Psoas muscle (tissue), 8 donors: Measurements from ENCODE around the gene NDRG3. TPM values are rescaled to one million over a fixed set of nuclear protein-coding genes. Genes with fewer than 3 reads are reported as not detected.

Experiments used
- ATAC-seq, 4 donors: fragments of 200-7000 bp; cut with Tn5 transposase; one replicate each; pipeline ENCODE4 v1.9.1; 2020; ENCODE audit warnings: moderate library complexity in 3 of 4, mild to moderate bottlenecking in 2 of 4
- DNase-seq, 2 donors: peaks; one replicate each; pipeline ENCODE4 v3.0.0-alpha.2; 2020
- H3K27ac ChIP-seq: fragments of 200-600 bp; one replicate; pipeline ENCODE4 v1.8.0; 2022
- H3K27me3 ChIP-seq, 3 donors: fragments of 200-600 bp in 1 of 3; one replicate each; pipeline versions ENCODE4 v1.6.1 to v1.8.0; 2013 to 2022; ENCODE audit warnings: low read length in 2 of 3, mild to moderate bottlenecking in 2 of 3, moderate library complexity in 1 of 3; ENCODE audit not compliant: insufficient read depth in 3 of 3
- H3K36me3 ChIP-seq, 2 donors: fragments of 200-600 bp in 1 of 2; one replicate each; pipeline versions ENCODE4 v1.6.1 to v1.8.0; 2013 to 2022; ENCODE audit warnings: low read depth in 1 of 2, mild to moderate bottlenecking in 1 of 2, moderate library complexity in 1 of 2; ENCODE audit not compliant: insufficient read depth in 1 of 2
- H3K4me1 ChIP-seq: fragments of 200-600 bp; one replicate; pipeline ENCODE4 v1.8.0; 2022
- H3K4me3 ChIP-seq: fragments of 200-600 bp; one replicate; pipeline ENCODE4 v1.8.0; 2022; ENCODE audit warnings: mild to moderate bottlenecking
- H3K9me3 ChIP-seq: fragments of 200-600 bp; one replicate; pipeline ENCODE4 v1.8.0; 2022
- CTCF ChIP-seq: fragments of 200-600 bp; IDR thresholded peaks from one replicate; pipeline ENCODE4 v1.8.0; 2022; ENCODE audit warnings: antibody characterized with exemption
- WGBS, 3 donors: extraction: QIAGEN DNeasy Blood & Tissue Kit; methylation state at CpG; one replicate each; pipeline versions ENCODE4 v1.1.6 to v1.1.7; 2013; 5-methylcytosine and 5-hydroxymethylcytosine counted together
- intact Hi-C, 2 donors: fragments of 100-400 bp; cut with DNase I; formaldehyde crosslinking; loops; one replicate each; pipeline versions ENCODE4 v1.11.0 to v1.14.2; 2022
- polyA plus RNA-seq, 3 donors: library from polyadenylated mRNA; stranded (reverse); fragments of 200-250 nt; gene quantifications; one replicate each; pipeline ENCODE4 v1.2.3, GENCODE V29; 2013
- total RNA-seq, 4 donors: library from RNA; stranded (reverse); fragmentation: NEBNext Ultra II Directional in 2 of 4; extraction: Animal tissue kit (Norgen Biotek cat#: 25700) in 2 of 4; gene quantifications; one replicate each; pipeline versions ENCODE4 v1.2.1 to v1.2.4, GENCODE V29; 2021 to 2023
- donor health status: healthy with polysubstance abuse.
- donor health status: DM: no; HTN: no; CAD: no; lungs with moderate emphysema.
- donor health status: Bipolar disorder and iron deficiency.
- donor health status: healthy.
- donor health status: DM: yes; HTN: yes; CAD: no.
- donor health status: DM: no; HTN: no; CAD: no.
- donor health status: DM: no; HTN: no; CAD: no.
- donor health status: DM: yes; HTN: yes; CAD: no.

NDRG3 gene
- total and polyA plus RNA-seq, 7 donors = 4.3 to 25.1 (median 10.8) TPM

GRCh38 chr20:36634342-36634741 lies 111.5 kb downstream of the NDRG3 start:
- H3K4me1 ChIP-seq = no peaks in the 10 kb centered on the region
- H3K27me3 ChIP-seq = no peaks in the 10 kb centered on the region
- no peaks in the 10 kb centered on the region for H3K9me3 ChIP-seq
- no peak for ATAC-seq
- no peak overlapping the region for H3K27ac ChIP-seq
- DNase-seq = no peak
- TF ChIP-seq CTCF = no peak
- H3K36me3 ChIP-seq = no peaks in the 10 kb centered on the region
- no peak overlapping the region for H3K4me3 ChIP-seq
- intact Hi-C loops = no loop called here
- 90 to 95% (median 93%) methylated on average over 11 of the region's 11 CpGs for WGBS, 3 donors

GRCh38 chr20:36633285-36633772 lies 112.6 kb downstream of the NDRG3 start:
- WGBS, 3 donors = 65 to 80% (median 78%) methylated on average over 9 of the region's 9 CpGs
- H3K36me3 ChIP-seq = no peaks in the 10 kb centered on the region
- ATAC-seq (no peak), DNase-seq (no peak)
- TF ChIP-seq CTCF = no peak
- no peaks in the 10 kb centered on the region for H3K9me3 ChIP-seq
- H3K27ac ChIP-seq = no peak overlapping the region
- intact Hi-C loops = no loop called here
- H3K27me3 ChIP-seq = no peaks in the 10 kb centered on the region
- H3K4me1 ChIP-seq = no peaks in the 10 kb centered on the region
- H3K4me3 ChIP-seq = no peak overlapping the region

GRCh38 chr20:36632487-36633284 lies 113.2 kb downstream of the NDRG3 start:
- Histone ChIP-seq H3K4me3 (no peak overlapping the region), H3K4me1 (no peaks in the 10 kb centered on the region), H3K27ac (no peak overlapping the region), H3K9me3 (no peaks in the 10 kb centered on the region), H3K27me3 (no peaks in the 10 kb centered on the region), H3K36me3 (no peaks in the 10 kb centered on the region)
- intact Hi-C loops = no loop called here
- ATAC-seq (no peak), DNase-seq (no peak)
- 77 to 84% (median 79%) methylated on average over 13 to 14 of the region's 14 CpGs for WGBS, 3 donors
- no peak for TF ChIP-seq CTCF

GRCh38 chr20:36632147-36632486 lies 113.8 kb downstream of the NDRG3 start:
- DNase-seq (no peak), ATAC-seq (no peak)
- Histone ChIP-seq H3K27me3 (no peaks in the 10 kb centered on the region), H3K9me3 (no peaks in the 10 kb centered on the region), H3K36me3 (no peaks in the 10 kb centered on the region), H3K4me3 (no peak overlapping the region), H3K4me1 (no peaks in the 10 kb centered on the region), H3K27ac (no peak overlapping the region)
- intact Hi-C loops = no loop called here
- no peak for TF ChIP-seq CTCF
- 69 to 78% (median 75%) methylated on average over 3 of the region's 3 CpGs for WGBS, 3 donors

- DNase-seq (no peak), ATAC-seq (no peak)
- 92 to 94% (median 92%) methylated on average over 6 of the region's 6 CpGs for WGBS, 3 donors
- intact Hi-C loops = no loop called here
- no peaks in the 10 kb centered on the region for H3K4me1 ChIP-seq
- no peak overlapping the region for H3K27ac ChIP-seq
- H3K27me3 ChIP-seq = no peaks in the 10 kb centered on the region
- H3K9me3 ChIP-seq = no peaks in the 10 kb centered on the region
- H3K36me3 ChIP-seq = no peaks in the 10 kb centered on the region
- TF ChIP-seq CTCF = no peak
- H3K4me3 ChIP-seq = no peak overlapping the region
These were observed 114.2 kb downstream of the NDRG3 start for GRCh38 chr20:36631646-36632045.
